GM19455 (cell line): Measurements from ENCODE around the gene NWD2.
"Not testable (repeated sequence)": the region's sequence is repeated elsewhere in the genome, so short reads cannot be mapped to it uniquely, and the experiment has no call there.

ENCODE experiments used
- ATAC-seq: cut with Tn5 transposase; IDR thresholded peaks from one replicate; pipeline ENCODE4 v1.9.1; 2021; ENCODE audit not compliant: unreplicated experiment

Gene NWD2

GRCh38 chr4:37244583-37245390 lies at the start of gene NWD2:
NWD2 (plus strand) TSS chr4:37244743; CDS start chr4:37245068, 325 bp downstream.
- no peak for ATAC-seq

GRCh38 chr4:37197899-37198298 lies 46.6 kb upstream of the NWD2 start:
- ATAC-seq, result no peak

GRCh38 chr4:37204740-37205139 lies 39.8 kb upstream of the NWD2 start:
- not testable (repeated sequence) for ATAC-seq

GRCh38 chr4:37216209-37216608 lies 28.3 kb upstream of the NWD2 start:
- ATAC-seq, result no peak

- ATAC-seq, result no peak
These were observed 25.3 kb upstream of the NWD2 start for GRCh38 chr4:37219242-37219641.

GRCh38 chr4:37219990-37220389 lies 24.6 kb upstream of the NWD2 start:
- no peak for ATAC-seq

GRCh38 chr4:37220685-37221084 lies 23.9 kb upstream of the NWD2 start:
- no peak for ATAC-seq

GRCh38 chr4:37223732-37224131 lies 20.8 kb upstream of the NWD2 start:
- no peak for ATAC-seq

GRCh38 chr4:37224854-37225253 lies 19.7 kb upstream of the NWD2 start:
- no peak for ATAC-seq

- no peak for ATAC-seq
These were observed 18.8 kb upstream of the NWD2 start for GRCh38 chr4:37225778-37226177.

GRCh38 chr4:37232315-37232714 lies 12.2 kb upstream of the NWD2 start:
- ATAC-seq, result no peak

GRCh38 chr4:37236165-37236564 lies 8.4 kb upstream of the NWD2 start:
- no peak for ATAC-seq

- no peak for ATAC-seq
These were observed 2.9 kb upstream of the NWD2 start for GRCh38 chr4:37241647-37242046.

- no peak for ATAC-seq
These were observed 1.5 kb upstream of the NWD2 start for GRCh38 chr4:37243051-37243450.

GRCh38 chr4:37243722-37244582 lies 591 bp upstream of the NWD2 start:
- ATAC-seq, result no peak

GRCh38 chr4:37245391-37245954 lies 930 bp downstream of the NWD2 start:
- ATAC-seq, result no peak

- ATAC-seq, result no peak
These were observed 2.3 kb downstream of the NWD2 start for GRCh38 chr4:37246891-37247290.

GRCh38 chr4:37258221-37258620 lies 13.7 kb downstream of the NWD2 start:
- no peak for ATAC-seq

GRCh38 chr4:37268319-37268718 lies 23.8 kb downstream of the NWD2 start:
- ATAC-seq, result no peak

GRCh38 chr4:37279121-37279520 lies 34.6 kb downstream of the NWD2 start:
- ATAC-seq, result no peak

GRCh38 chr4:37279894-37280592 lies 35.5 kb downstream of the NWD2 start:
- ATAC-seq, result no peak
